ENCODE data around the gene INMT.
"Not testable (repeated sequence)": the region's sequence is repeated elsewhere in the genome, so short reads cannot be mapped to it uniquely, and the experiment has no call there.

INMT gene

GRCh38 chr7:30751696-30752273, at the start of gene INMT:
Gene INMT (plus strand): TSS chr7:30752135. CDS start chr7:30752151, 16 bp downstream.
- peak; percentile 18 for DNase-seq

DNA sequence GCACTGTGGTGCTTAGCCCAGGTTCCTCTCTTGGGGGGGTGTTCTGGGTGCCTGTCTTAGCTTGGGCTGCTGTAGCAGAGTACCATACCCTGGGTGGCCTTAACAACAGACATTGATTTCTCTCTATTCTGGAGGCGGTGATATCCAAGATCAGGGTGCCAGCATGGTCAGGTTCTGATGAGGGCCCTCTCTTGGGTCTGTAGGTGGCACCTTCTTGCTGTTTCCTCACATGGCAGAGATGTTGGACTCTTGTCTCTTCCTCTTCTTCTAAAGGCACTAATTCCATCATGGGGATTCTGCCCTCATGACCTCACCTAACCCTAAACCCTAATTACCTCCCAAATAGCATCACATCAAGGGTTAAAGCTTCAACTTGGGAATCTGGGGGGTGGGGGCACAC, 49.7 kb upstream of the INMT start:
- DNase-seq, result no peak

DNA sequence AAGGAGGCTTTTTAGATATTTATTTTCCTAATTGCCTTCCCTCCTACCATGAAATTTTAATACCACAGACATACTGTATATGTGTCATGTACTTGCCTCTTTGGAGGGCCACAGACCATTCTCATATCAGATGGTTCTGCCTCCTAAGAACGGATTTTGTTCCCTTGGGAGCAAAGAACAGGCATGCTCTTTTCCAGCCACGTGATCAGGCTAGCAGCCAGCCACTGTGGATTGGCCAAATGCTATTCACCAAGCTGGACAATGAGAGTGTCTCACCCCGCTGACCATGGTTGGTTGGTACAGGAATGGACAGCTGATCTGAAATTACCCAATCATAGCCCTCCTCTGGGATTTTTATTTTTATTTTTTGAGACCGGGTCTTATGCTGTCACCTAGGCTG, 48.2 kb upstream of the INMT start:
- no peak for DNase-seq

DNA sequence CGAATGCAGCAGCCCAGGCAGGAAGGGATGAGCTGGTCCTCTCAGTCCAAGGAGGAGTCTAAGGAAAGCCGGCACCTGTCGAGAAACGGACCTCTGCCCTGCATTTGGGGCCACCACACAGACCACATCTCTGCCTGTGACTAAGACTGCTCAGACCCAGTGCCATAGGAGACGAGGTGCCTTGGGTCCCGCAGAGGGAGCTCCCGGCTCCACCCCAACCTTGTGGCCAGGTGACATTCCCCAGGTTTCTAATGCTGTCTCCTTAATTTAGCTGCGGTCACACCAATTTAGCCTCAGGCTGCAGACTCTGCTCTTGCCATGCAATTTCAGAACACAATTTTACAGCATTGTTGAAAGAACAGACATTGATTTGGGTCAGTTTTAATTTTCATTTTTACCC, 46.9 kb upstream of the INMT start:
- no peak for DNase-seq

DNA sequence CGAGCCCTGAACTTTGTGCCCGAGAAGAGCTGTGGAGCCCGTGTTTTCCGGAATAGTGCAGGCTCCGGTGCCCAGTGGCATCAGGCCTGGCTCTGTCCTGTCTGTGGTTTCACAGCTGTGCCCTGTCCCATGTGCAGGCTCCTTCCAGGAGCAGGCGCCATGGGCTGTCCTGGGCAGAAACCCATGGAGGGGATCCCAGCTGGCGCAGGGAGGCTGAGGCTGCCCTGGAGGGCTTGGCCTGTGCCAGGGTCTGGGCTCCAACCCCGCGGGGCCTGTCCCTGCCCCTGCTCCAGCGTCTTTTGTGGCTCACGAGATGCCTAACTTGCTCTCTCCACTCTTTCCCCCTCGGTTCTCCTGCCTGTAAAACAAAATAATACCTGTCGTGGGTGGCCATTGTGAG, 46.3 kb upstream of the INMT start:
- no peak for DNase-seq

- DNase-seq, result no peak
These were observed 45.6 kb upstream of the INMT start for GRCh38 chr7:30706316-30706715.

DNA sequence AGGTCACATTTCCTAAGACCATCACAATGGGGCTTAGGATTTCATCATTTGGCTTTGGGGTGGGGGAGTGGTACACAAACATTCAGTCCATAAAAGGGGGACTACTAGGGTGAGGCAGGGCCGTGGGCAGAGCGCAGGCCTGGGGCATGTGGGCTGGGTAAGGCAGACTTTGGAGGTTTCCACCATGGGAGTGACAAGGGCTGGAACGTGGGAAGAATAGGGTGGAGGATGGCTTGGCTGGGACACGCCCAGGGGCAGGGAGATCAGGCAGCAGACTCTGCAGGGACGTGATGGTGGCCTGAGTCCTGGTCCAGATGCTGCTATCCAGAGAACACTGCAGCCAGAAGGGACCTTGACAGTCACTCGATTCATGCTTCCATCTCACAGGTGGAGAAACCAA, 45.0 kb upstream of the INMT start:
- no peak for DNase-seq

DNA sequence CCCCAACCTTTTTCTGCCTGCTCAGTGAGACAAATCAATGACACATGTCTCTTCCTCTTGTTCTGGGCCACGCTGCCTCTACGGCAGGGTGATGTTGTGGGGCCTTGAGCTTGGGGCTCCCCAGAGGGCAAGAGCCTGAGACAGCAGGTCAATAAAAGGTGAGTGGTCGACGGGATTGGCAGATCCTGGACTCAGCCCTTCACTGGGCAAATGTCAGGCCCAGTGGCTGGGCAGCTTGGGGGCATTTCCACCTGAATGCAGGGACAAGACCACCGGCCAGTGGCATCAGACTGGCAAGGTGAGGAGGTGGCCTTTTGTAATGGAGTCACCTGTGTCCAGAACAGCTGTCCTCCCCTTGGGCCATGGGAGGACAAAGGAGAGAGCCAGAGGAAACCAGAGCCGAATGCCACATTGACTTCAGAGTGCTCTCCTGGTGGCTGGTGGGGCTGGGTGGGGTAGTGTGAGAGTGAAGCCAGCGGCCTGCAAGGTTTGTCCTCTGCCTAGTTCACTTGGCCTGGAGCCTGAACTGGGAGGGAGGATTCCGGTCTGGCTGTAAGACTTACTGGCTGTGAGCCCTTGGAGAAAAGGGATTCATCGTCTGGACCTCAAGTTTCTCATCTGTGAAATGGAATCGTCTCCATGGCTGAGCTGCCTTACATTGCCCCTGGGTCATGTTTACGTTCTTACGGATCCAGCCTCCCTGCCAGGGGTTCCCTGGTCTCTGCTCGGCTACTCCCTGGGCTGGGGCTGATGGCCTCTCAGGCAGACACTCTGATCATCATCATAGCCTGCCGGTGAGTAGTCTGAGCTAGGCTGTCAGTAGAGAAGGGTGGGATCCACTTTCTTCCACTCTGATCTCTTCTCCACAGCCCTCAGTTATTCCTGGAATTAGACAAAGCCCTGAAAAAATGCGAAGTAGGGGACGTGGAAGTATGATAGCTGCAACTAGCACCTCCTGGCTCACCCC, 44.3 kb upstream of the INMT start:
- no peak for DNase-seq

DNA sequence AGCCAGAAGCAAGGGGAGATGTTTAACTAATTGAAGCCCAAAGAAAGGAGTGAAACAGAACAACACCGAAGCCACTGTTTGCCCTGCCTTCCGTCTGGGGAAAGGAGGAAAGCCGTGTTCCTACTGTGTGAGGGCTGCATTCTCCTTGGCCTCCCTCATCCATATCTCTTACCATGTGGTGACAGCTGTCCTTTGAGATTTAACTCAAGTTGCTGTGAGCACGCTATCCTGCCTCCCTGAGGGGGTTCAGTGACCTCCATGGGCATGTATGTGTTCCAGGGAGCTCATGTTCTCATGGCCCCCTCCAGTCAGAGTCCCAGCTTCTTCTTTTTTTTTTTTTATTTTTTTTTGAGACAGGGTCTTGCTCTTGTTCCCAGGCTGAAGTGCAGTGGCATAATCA, 43.5 kb upstream of the INMT start:
- DNase-seq, result no peak

GRCh38 chr7:30708983-30709382, 43.0 kb upstream of the INMT start:
- DNase-seq, result no peak

DNA sequence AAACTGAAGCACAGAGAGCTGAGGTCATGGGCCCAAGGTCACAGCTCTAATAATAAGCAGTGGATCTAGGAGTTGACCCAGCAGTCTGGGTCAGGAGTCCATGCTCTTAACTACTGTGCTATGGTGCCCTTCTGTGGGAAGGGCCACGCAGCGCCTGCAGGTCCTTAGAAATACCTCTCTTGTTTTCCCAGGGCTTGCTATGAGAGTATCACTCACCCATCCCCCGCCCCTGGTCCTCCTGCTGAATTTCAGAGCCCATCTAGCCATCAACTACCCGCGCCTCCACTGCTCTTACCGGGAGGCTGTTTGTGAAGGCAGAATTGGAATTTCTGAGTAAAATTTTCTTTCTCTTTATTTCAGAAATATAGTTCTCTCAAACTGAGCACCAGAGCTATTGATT, 42.4 kb upstream of the INMT start:
- DNase-seq, result no peak

DNA sequence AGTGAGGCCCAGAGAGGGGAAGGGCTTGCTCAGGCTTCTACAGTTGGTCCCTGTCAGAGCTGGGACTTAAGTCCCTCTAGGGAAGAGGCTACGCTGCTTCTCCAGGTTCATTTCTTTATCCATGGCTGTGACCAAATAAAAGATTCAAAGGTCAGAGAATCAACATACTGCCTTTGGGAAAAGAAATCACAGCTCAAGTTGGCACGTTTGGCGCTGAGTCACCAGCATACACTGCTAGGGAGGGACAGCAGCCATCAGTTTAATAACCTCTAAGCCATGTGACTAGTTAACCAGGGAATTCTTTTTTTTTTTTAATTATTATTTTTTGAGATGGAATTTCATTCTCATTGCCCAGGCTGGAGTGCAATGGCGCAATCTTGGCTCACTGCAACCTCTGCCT, 41.3 kb upstream of the INMT start:
- DNase-seq, result no peak

GRCh38 chr7:30713392-30713791, 38.5 kb upstream of the INMT start:
- DNase-seq, result peak; percentile 9

DNA sequence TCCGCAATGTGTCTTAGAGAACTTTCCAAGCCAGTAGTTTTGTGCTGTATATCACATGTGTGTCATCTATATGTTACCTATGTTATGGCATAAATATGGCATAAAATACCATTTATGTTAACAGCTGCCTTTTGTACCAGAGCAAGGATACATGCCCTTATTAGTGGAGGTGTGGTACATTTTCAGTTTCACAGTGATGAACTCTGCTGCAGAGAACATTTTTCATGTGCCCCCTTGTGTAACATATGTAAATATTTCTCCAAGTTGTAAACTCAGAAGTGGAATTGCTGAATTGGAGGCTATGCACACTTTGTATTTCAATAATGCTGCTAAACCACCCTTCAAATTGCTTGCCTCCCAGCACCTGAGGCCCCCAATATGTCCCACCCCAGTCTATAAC, 37.8 kb upstream of the INMT start:
- no peak for DNase-seq

- peak; percentile 32 for DNase-seq
These were observed 34.8 kb upstream of the INMT start for GRCh38 chr7:30717181-30717580.

- DNase-seq, result not testable (repeated sequence)
These were observed 32.5 kb upstream of the INMT start for GRCh38 chr7:30719434-30719833.

GRCh38 chr7:30721211-30721610, 30.7 kb upstream of the INMT start:
- no peak for DNase-seq

GRCh38 chr7:30722187-30722586, 29.7 kb upstream of the INMT start:
- no peak for DNase-seq

GRCh38 chr7:30722671-30723070, 29.3 kb upstream of the INMT start:
- DNase-seq, result no peak

- no peak for DNase-seq
These were observed 28.2 kb upstream of the INMT start for GRCh38 chr7:30723776-30724175.

GRCh38 chr7:30726296-30727006, 25.5 kb upstream of the INMT start:
- DNase-seq, result no peak

GRCh38 chr7:30727061-30727945, 24.6 kb upstream of the INMT start:
- no peak for DNase-seq

DNA sequence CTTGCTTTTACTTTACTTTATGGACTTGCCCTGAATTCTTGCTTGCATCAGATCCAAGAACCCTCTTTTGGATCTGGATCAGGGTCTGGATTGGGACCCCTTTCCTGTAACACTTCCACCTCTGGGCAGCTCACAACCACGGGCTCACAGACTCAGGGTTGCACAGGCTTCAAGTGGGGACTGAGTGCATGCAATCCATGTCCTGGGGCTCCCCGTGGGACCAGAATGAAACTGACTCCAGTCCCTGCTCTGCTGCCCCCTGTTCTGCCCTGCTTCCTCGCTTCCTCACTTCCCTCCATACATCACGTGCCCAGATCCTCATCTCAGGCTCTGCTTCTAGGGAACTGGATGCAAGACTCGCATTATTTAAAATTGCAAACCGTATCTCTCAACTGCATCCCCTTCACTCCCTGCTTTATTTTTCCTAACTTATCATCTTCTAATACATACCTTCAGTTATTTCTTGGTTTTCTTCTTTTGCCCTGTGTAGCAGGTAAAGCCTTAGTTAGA, 23.3 kb upstream of the INMT start:
- DNase-seq, result no peak

Data from EL (cell line).